ENCODE results near the gene RPS17. TPM values are rescaled to one million over a fixed set of nuclear protein-coding genes. Genes with fewer than 3 reads are reported as not detected.

RPS17 gene
- total RNA-seq, 3 donors from 2014 or later: 921 to 1,089 (median 1,038) TPM

DNA sequence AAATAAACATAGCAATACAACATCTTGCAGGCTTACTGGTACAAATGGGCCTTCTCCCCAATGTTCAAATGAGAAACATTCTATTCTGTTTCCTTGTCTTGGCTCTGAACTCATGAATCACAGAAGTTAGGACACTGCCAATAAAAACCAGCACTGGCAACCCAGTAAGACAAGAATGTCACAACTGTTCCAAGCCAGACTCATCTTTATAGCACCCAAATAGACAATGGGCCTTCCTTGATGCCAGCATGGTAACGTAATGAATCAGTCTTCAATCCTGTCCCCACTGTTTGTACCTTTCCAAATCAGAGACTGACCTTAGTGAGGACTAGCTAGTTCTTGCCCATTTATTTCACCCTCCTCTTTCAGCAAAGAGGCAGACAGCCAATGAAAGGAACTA lies 14.1 kb upstream of the RPS17 start:
- Histone ChIP-seq H3K4me3 (no peak overlapping the region), H3K36me3 (ENCODE audit: low read depth) (no peaks in the 10 kb centered on the region), H3K9me3 (no peaks in the 10 kb centered on the region), H3K4me1 (ENCODE audit: low read depth) (no peaks in the 10 kb centered on the region)
- ATAC-seq (no peak), DNase-seq (no peak)
- TF ChIP-seq, protein P1, sequence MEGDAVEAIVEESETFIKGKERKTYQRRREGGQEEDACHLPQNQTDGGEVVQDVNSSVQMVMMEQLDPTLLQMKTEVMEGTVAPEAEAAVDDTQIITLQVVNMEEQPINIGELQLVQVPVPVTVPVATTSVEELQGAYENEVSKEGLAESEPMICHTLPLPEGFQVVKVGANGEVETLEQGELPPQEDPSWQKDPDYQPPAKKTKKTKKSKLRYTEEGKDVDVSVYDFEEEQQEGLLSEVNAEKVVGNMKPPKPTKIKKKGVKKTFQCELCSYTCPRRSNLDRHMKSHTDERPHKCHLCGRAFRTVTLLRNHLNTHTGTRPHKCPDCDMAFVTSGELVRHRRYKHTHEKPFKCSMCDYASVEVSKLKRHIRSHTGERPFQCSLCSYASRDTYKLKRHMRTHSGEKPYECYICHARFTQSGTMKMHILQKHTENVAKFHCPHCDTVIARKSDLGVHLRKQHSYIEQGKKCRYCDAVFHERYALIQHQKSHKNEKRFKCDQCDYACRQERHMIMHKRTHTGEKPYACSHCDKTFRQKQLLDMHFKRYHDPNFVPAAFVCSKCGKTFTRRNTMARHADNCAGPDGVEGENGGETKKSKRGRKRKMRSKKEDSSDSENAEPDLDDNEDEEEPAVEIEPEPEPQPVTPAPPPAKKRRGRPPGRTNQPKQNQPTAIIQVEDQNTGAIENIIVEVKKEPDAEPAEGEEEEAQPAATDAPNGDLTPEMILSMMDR (IDR thresholded peaks at IDR 0.05): no peak
- intact Hi-C loops (cut with DNase I, micrococcal nuclease): no loop called here

DNA sequence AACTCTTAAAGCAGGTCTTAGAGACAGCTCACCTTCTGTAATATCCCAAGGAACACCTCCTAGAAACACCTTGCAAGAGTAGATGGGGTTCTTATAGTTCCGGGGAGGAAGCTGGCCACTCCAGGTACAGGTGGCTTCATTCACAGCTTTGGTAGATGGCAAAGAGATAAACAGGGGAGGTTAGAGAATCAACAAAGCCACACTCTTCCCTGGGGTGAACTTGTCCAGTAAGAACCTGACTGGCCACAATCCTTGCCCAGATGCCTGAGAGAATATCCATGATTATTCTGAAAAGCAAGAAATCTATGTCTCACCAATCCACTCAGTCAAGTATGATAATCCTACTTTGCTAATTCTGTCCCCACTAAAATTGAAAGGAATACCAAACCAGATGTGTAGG lies 13.6 kb upstream of the RPS17 start:
- Histone ChIP-seq H3K9me3 (no peaks in the 10 kb centered on the region), H3K36me3 (ENCODE audit: low read depth) (no peaks in the 10 kb centered on the region), H3K4me3 (no peak overlapping the region), H3K4me1 (ENCODE audit: low read depth) (no peaks in the 10 kb centered on the region)
- DNase-seq (no peak), ATAC-seq (no peak)
- TF ChIP-seq, protein P1 (IDR thresholded peaks at IDR 0.05): no peak
- intact Hi-C loops (cut with DNase I, micrococcal nuclease): no loop called here

DNA sequence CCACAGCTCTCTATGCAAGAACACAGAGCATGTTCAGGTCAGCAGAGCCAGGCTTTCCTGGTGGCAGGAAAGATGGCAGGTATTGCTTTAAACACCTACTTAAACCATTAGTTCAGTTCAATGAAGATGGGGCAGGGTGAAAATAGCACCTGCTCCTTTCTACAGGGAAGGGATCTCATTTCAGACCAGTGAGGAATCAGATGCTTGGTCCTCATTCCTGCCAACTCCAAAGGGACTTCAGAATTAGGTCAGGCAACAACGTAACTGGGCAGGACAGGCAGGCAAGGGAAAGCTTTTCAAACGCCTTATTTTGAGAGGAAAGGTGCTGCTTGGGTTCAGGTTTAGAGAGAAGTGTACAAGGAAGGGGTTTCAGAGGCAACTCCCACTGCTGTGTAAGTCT lies 12.6 kb upstream of the RPS17 start:
- ATAC-seq (no peak), DNase-seq (no peak)
- intact Hi-C loops (cut with DNase I, micrococcal nuclease): no loop called here
- TF ChIP-seq, protein P1 (IDR thresholded peaks at IDR 0.05): no peak
- H3K9me3 ChIP-seq: no peaks in the 10 kb centered on the region
- no peak overlapping the region for H3K4me3 ChIP-seq
- H3K4me1 ChIP-seq (ENCODE audit: low read depth): no peaks in the 10 kb centered on the region
- H3K36me3 ChIP-seq (ENCODE audit: low read depth): no peaks in the 10 kb centered on the region

DNA sequence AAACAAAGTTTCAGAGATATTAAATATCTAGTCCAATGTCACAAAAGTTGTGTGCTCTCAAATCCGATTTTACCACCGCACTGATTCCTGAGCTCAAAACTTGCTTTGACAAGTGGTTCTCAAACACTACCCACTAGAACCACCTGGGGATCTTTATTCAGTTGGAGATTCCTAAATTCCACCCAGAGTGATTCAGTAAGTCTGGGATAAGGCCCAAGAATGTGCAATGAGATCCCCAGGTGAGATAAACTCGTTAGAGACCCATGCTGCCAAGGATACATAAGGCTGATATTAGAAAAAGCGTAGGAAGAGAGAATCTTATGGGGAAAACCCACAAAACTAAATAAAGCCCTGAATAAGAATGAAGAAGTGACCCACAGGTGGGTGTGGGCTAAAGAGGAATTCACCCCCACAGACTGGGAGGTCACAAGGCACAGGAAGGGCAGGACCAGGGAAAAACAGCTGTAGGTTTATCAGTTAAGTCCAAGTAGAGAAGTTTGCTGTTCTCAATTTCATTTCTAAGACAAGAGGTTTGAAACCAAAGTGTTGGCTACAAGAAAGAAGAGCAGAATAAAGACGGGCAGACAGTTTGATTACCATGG lies 11.5 kb upstream of the RPS17 start:
- ATAC-seq (no peak), DNase-seq (no peak)
- Histone ChIP-seq H3K4me1 (ENCODE audit: low read depth) (no peaks in the 10 kb centered on the region), H3K9me3 (no peaks in the 10 kb centered on the region), H3K36me3 (ENCODE audit: low read depth) (no peaks in the 10 kb centered on the region), H3K4me3 (no peak overlapping the region)
- TF ChIP-seq, protein P1 (IDR thresholded peaks at IDR 0.05): no peak
- intact Hi-C loops (cut with DNase I, micrococcal nuclease): no loop called here

DNA sequence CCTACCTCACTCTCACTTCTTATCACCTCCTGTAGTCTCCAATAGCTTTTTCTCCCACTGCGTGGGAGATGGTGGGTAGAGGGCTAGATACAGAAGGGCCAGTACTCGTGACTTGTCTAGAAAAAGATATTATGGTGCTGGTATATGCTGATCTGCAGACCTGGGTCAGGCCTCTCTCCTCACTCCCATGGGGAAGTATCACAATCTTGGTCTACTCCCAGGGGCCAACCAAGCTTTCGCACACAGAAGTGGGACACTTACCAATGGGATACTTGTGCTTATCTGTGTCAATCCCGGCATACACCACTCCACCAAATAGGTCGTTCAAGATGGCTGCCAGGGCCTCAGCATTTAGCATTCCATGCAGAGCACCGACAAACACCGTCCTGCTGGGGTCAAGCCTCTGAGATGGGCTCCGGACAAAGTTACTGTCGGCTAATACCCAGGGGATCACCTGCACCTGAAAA lies 9.0 kb upstream of the RPS17 start:
- H3K4me1 ChIP-seq (ENCODE audit: low read depth): no peaks in the 10 kb centered on the region
- TF ChIP-seq, protein P1 (IDR thresholded peaks at IDR 0.05): no peak
- ATAC-seq (no peak), DNase-seq (no peak)
- H3K4me3 ChIP-seq: no peak overlapping the region
- H3K36me3 ChIP-seq (ENCODE audit: low read depth): no peaks in the 10 kb centered on the region
- intact Hi-C loops (cut with DNase I, micrococcal nuclease): no loop called here
- no peaks in the 10 kb centered on the region for H3K9me3 ChIP-seq

DNA sequence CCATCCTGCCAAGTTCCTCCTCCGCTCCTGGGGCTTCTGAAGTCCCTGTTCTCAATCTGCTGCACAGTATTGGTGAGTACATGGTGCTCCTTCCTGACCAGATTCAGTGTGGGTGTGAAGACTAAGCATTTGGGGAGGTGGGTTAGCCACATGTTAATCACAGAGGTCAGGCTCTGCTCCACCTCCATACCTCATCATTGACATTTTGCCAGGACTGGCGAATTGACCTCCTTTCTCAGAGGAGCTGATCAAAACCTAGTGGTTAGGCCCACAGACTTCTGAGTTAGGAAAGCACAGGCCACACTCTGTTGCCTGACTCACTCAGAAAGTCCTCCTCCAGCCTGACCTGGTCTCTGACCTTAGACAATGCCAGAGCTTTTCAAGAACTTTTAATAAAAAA lies 8.4 kb upstream of the RPS17 start:
- no peak overlapping the region for H3K4me3 ChIP-seq
- TF ChIP-seq, protein P1 (IDR thresholded peaks at IDR 0.05): no peak
- intact Hi-C loops (cut with DNase I, micrococcal nuclease): no loop called here
- H3K9me3 ChIP-seq: no peaks in the 10 kb centered on the region
- ATAC-seq (no peak), DNase-seq (no peak)
- H3K36me3 ChIP-seq (ENCODE audit: low read depth): no peaks in the 10 kb centered on the region
- H3K4me1 ChIP-seq (ENCODE audit: low read depth): no peaks in the 10 kb centered on the region

Data from mucosa of descending colon (tissue), 3 donors.